Astrocyte (in vitro differentiated cells and primary cell): ENCODE data around the gene ARID2.

Source experiments
- EZH2 ChIP-seq: IDR thresholded peaks from 2 replicates; pipeline ENCODE4 v1.6.1; 2012; ENCODE audit warnings: mild to moderate bottlenecking, low read length, inconsistent platforms; ENCODE audit not compliant: insufficient read depth
- TF ChIP-seq, protein P1 (sequence below): IDR thresholded peaks from 2 replicates; pipeline ENCODE4 v1.5.1; 2011; ENCODE audit warnings: low read depth, mild to moderate bottlenecking, inconsistent platforms, low read length, moderate library complexity; ENCODE audit not compliant: insufficient read depth

DNA sequence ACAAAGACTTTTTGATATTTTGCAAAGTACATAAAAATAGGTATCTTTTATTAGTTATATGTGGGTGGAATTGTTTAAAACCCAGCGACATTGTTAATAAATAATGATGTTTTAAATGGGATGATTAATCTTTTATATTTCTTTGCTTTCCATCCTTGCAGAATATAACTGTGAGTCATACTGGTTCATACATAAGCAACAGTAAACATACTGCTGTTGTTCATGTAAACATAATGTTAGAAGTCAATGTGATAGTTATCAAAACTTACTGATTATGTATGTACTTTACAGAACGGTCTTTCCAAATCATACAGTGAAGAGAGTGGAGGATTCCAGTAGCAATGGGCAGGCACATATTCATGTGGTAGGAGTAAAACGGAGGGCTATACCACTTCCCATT is 119.8 kb downstream of the ARID2 start:
- TF ChIP-seq, protein P1, sequence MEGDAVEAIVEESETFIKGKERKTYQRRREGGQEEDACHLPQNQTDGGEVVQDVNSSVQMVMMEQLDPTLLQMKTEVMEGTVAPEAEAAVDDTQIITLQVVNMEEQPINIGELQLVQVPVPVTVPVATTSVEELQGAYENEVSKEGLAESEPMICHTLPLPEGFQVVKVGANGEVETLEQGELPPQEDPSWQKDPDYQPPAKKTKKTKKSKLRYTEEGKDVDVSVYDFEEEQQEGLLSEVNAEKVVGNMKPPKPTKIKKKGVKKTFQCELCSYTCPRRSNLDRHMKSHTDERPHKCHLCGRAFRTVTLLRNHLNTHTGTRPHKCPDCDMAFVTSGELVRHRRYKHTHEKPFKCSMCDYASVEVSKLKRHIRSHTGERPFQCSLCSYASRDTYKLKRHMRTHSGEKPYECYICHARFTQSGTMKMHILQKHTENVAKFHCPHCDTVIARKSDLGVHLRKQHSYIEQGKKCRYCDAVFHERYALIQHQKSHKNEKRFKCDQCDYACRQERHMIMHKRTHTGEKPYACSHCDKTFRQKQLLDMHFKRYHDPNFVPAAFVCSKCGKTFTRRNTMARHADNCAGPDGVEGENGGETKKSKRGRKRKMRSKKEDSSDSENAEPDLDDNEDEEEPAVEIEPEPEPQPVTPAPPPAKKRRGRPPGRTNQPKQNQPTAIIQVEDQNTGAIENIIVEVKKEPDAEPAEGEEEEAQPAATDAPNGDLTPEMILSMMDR, result no peak
- TF ChIP-seq EZH2, result no peak
